Esophagus mucosa (tissue), 1 donor: ENCODE results near the gene KXD1. TPM values are rescaled to one million over a fixed set of nuclear protein-coding genes. Genes with fewer than 3 reads are reported as not detected.
A peak's percentile ranks its signal among the peaks of the same experiment; 100 is the strongest.
"Not testable (repeated sequence)": the region's sequence is repeated elsewhere in the genome, so short reads cannot be mapped to it uniquely, and the experiment has no call there.

ENCODE experiments used
- ATAC-seq: fragments of 200-7000 bp; cut with Tn5 transposase; one replicate; pipeline ENCODE4 v1.9.1; 2020
- total RNA-seq: library from RNA; stranded (reverse); gene quantifications from one replicate; pipeline ENCODE4 v1.2.4, GENCODE V29; 2023
- donor health status: DM: yes; HTN: yes; CAD: no.

The KXD1 gene
- total RNA-seq, 1 donor from 2014 or later = 60.2 TPM

GRCh38 chr19:18580311-18580710, 22.6 kb downstream of the KXD1 start:
- no peak for ATAC-seq

- ATAC-seq = no peak
These were observed 28.6 kb downstream of the KXD1 start for GRCh38 chr19:18586306-18586705.

DNA sequence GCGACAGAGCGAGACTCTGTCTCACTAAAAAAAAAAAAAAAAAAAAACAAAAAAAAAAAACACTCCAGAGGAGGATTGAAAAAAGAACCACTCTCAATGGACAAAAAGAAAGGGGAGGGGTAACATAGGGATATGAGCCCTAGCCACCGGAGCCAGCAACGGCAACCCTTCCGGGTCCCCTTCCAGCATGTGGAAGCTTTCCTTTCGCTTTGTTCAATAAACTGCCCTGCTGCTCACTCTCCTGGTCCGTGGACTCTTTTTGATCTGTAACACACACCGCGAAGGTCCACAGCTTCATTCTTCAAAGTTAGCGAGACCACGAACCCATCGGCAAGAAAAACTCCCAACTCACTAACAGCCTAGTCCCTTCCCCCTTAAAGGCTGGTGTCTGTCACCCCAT, 29.9 kb downstream of the KXD1 start:
- ATAC-seq = no peak

GRCh38 chr19:18587962-18588610, 30.4 kb downstream of the KXD1 start:
- ATAC-seq = no peak

GRCh38 chr19:18588611-18589379, 31.1 kb downstream of the KXD1 start, which contains the start of gene REX1BD:
REX1BD (plus strand) TSS chr19:18588798; CDS start chr19:18588802, 4 bp downstream.
- ATAC-seq = peak; percentile 79

DNA sequence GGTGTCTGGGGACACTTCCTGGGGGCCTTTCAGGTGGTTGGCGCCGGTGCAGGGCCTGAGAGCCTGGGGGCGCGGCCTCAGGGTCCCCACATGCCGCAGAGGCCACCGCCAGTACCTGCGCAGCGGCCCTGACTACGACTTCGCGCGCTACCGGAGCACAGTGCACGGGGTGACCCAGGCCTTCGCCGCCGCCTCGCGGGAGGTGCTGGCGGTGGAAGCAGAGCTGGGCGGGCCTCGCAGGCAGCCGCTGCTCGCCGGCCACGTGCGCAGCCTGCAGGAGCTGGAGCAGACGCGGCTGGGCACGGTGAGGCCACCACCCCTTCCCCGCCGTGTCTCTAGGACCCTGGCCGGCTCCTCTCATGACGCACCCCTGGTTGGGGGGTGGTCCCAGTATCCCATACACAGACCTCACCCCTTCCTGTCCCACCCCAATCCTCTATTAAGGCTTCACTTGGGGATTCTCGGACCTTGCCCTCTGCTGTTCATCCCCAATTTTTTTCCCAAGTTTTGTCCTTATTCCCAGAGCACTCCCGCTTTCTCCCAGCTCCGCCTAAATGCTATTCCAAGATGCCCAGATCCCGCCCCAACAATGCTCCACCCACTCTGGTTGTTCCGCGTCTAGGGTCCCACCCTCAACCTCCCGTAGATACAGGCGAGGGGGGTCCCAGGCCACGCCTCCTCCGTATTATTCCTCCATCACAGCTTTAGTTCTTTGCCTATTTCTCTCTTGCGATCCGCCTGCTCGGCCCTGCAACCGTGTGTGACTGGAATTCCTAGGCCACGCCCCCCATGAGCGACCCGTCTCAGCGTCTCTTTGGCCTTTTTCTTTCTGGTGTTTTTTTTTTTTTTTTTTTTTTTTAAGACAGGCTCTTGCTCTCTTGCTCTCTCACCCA, 32.0 kb downstream of the KXD1 start:
- ATAC-seq = peak; percentile 76

DNA sequence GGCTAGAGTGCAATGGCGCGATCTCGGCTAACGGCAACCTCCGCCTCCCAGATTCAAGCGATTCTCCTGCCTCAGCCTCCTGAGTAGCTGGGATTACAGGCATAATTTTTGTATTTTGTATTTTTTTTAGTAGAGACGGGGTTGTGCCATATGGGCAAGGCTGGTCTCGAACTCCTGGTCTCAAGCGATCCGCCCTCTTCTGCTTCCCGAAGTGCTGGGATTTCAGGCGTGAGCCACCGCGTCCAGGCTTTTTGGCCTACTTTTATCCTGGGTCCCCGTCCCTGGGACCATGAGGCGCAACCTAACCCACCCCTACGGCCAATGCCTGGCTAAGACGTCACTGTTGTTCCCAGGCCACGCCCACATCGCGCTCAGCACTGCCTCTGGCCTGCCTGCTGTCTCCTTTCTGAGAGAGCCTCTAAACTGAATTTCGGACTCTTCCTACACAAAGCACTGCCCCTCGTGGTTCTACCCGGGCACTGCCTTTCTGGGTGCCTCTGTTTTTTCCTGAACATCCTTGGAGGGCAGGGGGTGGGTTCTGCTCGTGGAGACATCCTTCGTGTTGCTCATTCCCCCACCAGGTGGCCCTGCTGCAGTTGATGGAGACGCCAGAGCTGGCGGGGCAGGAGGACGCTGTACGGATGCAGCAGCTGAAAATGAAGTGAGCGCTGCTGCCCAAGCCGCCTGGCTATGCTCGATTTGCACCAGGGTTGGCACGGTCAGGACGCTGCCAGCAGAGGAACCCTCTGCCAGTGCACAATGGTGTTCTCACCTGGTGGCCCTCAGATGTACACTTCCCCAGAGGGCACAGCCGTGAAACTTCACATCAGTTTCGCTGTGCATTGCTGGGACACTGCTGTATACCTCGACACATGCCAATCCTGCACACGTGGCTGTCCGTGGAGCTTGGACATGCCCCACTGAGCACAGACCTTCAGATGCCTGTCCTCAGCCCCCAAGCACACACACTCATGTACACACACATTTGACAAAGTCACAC, 32.9 kb downstream of the KXD1 start:
- ATAC-seq = no peak

- ATAC-seq = no peak
These were observed 34.2 kb downstream of the KXD1 start for GRCh38 chr19:18591735-18592385.

DNA sequence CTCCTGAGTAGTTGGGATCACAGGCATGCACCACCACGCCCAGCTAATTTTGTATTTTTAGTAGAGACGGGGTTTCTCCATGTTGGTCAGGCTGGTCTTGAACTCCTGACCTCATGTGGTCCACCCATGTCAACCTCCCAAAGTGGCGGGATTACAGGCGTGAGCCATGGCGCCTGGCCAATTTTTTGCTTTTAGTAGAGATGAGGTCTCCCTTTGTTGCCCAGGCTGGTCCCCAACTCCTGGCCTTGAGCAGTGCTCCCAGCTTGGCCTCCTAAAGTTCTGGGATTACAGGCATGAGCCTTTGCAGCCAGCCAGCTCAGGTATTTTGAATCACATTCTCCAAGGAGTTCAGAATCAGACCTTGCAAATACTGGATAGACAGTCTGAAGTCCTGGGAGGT, 35.1 kb downstream of the KXD1 start:
- ATAC-seq = not testable (repeated sequence)

GRCh38 chr19:18593367-18594095, 35.9 kb downstream of the KXD1 start:
- no peak for ATAC-seq

- ATAC-seq = peak; percentile 69
These were observed 36.6 kb downstream of the KXD1 start for GRCh38 chr19:18594096-18594823.

- ATAC-seq = no peak
These were observed 37.2 kb downstream of the KXD1 start for GRCh38 chr19:18594824-18595373.

- no peak for ATAC-seq
These were observed 37.8 kb downstream of the KXD1 start for GRCh38 chr19:18595475-18595874.

DNA sequence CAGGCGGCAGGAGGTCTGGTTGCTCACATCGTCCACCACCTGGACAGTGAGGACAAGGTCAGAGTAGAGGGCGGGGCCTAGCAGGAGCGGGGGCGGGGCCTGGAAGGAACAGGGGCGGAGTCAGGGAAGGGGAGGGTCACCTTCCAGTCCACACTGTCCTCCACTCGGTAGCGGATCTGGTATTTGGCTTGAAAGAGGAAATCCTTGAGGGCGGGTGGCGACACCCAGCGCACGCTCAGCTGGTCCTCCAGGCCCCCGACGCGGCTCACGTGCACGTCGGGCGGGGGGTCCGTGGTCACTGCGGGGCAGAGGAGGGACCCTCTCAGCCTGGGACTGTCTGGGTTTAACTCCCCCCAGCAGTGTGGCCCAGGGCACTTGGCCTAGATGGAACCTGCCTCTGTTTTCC, 39.1 kb downstream of the KXD1 start:
- no peak for ATAC-seq

DNA sequence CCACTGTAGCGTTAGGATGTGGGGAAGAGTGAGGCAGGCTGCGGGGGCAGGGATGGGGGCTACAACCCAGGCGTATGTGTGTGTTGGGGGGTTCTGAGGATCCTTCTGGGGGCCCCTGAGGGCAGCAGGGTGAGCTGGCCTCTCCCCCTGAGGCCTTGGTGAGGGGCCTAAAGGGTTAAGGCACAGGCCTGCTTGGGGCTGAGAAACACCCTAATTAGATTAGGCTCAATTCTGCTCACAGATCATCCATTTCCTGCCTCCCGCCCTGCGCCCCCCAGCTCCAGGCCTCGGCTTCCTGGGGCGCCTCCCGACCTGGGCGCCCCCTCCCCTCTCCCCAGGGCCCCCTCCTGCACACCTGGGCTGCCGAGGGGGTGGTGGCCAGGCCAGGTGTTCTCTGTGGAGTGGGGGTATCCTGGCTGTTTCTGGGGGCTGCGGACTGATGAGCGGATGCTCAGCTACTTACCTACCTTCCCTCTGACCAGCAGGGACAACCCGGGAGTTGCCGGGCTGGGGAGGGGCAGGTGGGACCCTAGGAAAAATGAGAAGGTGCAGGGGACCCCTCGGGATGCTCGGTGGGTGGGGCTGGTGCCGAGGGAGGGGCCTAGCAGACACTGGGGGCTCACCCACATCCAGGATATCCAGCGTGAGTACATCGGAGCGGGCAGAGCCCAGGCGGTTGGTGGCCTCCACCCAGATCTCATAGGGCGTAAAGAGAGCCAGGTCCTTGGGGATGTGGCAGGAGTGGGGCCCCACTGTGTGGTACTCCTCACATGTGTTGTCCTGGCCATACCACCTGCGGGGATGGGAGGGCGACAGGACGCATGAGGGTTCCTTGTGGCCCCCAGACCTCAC, 40.4 kb downstream of the KXD1 start:
- no peak for ATAC-seq

DNA sequence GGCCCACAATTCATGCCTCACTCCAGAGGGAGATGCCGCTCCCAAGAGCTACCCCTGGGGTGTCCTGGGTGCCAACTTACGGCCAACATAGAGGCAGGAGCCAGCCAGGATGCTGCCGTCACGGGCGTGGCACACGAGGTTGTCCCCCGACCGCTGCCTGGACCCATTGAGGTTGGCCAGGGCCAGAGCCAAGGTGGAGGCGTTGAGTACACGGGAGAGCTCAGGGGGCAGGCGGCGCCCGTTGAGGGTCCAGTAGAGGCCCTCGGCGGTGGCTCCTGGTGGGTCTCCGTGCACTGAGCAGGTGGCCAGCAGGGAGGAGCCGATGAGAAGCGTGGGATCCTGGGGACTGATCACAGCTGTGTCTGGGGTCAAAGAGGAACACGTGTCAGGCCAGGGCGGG, 41.8 kb downstream of the KXD1 start:
- no peak for ATAC-seq

GRCh38 chr19:18600692-18601397, 43.2 kb downstream of the KXD1 start:
- ATAC-seq = not testable (repeated sequence)

GRCh38 chr19:18601875-18602274, 44.2 kb downstream of the KXD1 start:
- ATAC-seq = no peak
